Measurements from ENCODE around the gene ASXL2. TPM values are rescaled to one million over a fixed set of nuclear protein-coding genes. Genes with fewer than 3 reads are reported as not detected.
"Not testable (repeated sequence)": the region's sequence is repeated elsewhere in the genome, so short reads cannot be mapped to it uniquely, and the experiment has no call there.

The ASXL2 gene
- total RNA-seq, 1 donor from 2014 or later = 38.3 TPM

DNA sequence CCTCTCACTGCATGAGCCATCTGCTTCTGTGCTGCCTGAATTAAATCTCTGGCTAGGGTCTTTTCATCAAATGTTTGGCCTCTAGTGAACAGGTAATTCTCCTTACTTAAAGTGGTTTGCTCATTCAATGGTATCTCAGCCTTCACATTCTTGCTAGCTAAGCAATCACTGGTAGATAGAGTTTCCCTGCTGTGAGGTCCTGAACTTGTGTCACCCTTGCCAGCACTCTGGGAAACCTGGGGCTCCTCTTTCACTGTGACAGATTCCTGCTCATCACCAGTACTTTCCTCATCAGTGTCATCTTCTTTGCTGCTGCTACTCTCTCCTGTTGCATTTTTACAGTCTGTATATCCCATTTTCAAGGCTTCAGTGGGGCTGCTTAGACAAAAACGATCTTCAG, 135.8 kb downstream of the ASXL2 start:
- intact Hi-C loops (cut with micrococcal nuclease) = no loop called here

DNA sequence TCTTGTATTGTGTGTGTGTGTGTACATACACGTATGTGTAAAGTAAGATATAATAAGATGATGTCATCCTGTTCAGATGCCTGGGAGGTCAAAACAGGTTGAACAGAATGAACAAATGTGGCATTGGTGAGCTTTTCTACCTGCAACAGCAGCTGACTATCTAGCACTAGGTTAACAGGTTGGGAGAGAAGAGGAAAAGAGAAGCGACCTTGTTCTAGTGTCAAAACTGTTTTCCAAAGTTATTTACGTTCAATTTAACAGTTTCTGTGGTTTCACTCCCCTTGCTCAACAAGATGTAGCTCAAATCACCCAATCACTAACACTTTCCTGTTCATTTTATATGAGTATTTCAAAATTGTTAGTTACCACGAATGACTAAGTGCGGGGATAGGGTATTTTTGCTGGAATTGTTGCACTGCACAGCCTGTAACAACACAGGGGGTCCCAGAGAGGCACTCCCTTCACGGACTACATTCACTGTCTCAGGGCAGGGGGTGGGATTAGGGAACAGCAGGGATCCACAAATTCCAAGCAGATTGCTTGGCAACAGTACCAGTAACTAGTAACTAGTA, 137.4 kb downstream of the ASXL2 start:
- intact Hi-C loops (cut with micrococcal nuclease) = no loop called here

DNA sequence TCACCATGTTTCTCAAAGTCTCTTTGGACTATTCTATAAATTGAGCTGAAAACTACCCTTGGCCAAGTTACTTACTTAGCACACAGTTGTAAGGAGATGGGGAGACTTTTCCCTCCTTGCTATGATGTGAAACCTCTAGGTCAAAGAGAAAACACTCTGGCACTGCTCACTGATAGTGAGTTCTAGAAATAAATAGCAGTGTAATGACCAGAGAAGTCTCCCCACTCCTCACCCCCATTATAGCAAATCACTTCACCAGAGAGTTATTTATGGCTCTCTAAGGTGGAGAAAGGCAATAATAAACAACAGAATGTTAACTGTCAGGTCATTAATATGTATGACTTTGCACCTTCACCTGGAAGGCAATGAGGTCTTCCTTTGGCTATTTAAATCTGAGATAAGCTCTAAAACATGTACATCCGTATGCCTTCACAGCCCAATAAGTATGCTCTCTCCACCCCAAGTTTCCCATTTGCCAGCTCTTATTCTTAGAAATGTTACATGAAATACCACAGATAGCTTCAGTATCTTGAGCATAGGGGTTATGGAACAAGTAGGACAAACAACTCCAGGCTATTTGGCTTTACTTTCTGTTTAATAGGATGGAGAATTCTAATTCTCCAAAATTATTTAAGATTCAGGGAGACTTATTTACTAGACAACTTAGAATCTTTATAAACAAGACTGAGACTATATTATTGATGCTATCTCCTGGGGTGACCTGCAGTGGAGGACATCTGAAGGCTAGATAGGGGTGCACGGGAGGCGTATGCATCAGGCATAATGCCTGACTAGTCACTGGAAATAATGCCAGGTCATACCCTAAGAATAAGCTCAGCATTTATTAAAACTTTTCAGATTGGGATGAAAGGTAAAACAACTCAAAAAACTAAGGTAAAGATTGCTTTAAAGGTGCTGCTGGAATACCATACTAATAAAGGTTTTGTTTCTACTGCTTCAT, 139.6 kb downstream of the ASXL2 start:
- intact Hi-C loops (cut with micrococcal nuclease) = no loop called here

DNA sequence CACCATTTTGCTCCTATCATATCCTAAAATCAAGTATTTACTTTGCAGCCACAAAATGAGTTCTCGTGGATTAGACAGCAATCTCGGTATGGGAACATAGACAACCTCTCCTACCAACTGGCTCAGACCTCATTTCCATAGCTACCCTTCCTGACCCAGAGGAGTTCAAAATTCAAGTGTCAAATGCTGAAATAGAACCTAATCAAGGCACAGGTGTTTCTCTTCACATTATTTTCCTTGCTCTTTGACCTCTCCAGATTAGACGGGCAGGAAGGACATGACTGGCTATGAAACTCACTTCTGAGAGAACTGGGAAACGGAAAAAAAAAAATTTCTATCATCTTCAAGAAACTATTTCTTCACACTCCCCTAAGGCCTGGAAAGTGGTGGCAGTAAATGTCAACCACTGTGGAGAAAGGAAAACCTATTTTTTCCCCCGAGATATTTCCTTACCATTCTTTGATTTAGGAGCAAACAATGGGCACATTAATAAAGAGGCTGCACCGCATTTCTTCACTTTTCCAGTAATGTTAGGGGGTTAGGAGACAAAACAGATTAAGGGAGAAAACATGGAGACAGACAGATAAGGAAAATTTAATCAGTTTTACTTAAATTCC, 141.3 kb downstream of the ASXL2 start:
- intact Hi-C loops (cut with micrococcal nuclease) = no loop called here

DNA sequence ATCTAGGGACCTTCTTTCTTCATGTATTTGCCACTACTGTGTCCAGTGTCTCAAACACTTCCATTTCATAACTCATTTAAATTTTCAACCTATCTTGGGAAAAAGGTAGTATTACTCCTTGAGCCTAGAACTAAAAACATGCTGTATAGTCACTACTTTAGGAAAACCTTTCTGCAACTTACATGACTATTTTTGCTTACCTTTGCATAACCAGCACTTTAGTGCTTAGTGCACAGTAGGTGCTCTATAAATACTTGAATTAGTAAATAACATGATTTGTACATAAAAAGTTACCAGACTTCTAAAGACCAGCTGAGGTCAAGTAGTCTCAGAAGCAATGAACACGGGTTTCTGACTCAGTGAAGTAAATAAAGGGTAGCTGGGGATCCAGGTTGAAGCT, 142.5 kb downstream of the ASXL2 start:
- intact Hi-C loops (cut with micrococcal nuclease) = no loop called here

DNA sequence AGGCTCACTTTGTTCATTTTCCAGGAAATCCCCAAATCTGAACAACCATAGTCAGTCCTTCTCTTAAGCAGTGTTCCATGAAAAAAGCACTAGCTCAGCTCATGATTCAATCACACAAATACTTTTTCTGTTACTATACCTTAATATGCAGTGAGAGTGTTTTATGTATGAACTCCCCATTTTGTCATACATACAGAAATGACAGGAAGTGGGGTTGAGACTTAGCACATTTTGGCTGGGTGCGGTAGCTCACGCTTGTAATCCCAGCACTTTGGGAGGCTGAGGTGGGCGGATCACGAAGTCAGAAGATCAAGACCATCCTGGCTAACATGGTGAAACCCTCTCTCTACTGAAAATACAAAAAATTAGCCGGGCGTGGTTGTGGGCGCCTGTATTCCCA, 149.7 kb downstream of the ASXL2 start:
- intact Hi-C loops (cut with micrococcal nuclease) = no loop called here

DNA sequence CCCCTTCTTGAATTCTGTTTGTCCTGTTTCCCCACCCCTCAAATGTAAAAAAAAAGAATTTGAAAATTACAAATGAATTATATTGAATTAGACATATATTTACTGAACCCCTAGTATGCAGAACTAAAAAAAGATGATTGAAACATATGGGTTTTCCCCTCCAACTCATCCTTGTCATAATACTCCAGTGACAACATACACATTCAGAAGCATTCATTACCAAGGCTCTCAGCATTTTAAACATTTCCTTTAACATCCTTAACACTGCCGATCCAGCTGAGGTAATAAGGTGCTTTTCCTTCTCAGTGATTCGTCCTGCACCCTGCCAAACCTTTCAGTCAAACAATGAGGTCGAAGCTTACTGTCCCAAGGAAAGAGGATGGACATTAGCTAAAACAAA, 151.8 kb downstream of the ASXL2 start:
- intact Hi-C loops (cut with micrococcal nuclease) = no loop called here

DNA sequence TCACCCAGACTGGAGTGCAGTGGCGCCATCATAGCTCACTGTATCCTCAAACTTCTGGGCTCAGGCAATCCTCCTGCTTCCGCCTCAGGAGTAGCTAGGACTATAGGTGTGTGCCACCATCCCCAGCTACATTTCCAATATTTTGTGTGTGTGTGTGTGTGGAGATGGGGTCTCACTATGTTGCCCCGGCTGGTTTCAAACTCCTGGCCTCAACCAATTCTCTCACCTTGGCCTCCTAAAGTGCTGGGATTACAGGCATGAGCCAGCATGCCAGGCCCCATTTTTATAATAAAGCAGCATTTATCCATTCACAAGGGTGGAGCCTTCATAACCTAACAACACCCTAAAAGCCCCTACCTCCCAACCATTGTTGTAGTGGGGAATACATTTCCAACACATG, 152.4 kb downstream of the ASXL2 start:
- intact Hi-C loops (cut with micrococcal nuclease) = no loop called here

DNA sequence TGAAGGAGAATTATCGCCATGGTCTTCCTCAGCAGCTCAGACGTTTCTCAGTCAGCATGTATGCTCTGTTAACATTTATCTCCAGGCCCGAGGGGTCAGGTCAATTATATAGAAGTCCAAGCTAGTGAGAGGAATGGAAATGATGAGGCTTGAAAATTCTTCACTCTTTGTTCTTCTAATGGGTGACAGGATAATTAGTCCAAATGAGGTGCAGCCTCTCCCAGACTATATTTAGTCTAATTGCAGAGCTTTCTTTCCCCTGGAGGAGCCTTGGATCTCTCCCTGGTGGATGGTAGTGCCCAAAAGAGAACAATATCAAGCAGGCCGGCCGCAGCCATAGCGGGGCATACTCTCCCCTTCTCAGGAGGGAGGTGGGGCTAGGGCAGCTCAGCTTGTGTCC, 153.5 kb downstream of the ASXL2 start:
- intact Hi-C loops (cut with micrococcal nuclease) = no loop called here

DNA sequence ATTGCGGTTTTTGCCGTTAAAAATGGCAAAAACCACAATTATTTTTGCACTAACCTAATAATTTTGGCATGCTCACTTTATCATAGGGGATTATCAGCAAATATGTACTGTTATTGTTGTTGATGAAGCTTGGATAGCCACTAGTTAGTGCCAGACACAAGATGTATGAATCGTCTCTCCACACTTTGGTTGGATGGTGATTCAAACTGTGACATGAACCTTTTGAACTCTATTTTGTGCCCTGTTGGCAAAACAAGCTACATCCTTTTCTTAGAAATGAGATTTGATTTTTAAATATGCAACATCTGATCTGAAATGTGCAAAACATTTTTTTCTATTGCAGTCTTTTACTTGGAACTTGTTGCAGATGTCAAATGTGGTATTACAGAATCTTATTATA, 156.1 kb downstream of the ASXL2 start:
- intact Hi-C loops (cut with micrococcal nuclease) = no loop called here

DNA sequence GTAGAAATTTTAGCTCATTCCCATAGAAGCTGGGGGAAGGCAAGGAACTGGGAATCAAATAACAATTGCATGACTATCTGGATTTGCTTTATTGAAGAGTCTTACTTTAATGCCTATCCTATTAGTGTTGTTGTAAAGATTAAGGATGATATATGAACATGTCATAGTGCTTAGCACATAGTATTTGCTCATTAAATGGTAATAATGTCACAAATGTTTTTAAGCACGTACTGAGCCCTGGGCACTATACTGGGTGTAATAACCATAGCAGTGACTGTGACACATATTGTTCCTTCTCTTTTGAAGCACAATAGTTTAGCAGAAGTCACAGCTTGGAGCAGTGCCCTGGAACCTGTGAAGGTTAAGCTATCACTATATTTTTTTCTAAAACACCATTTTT, 157.7 kb downstream of the ASXL2 start:
- intact Hi-C loops (cut with micrococcal nuclease) = no loop called here

DNA sequence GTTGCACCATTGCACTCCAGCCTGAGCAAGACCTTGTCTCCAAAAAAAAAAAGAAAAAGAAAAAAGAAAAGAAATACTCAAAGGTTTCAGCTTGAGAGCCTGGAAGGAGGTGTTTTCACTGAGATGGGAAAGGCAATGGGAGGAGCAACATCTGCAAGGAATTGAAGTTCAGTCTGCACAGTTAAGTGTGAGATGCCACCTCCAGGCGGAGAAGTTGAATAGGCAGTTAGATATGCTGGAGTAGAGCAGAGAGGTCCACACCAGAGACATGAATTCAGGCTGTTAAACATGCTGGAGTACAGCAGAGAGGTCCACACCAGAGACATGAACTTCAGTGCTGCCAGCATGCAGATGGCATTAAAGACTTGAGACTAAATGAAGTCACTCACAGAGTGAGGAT, 163.5 kb downstream of the ASXL2 start:
- intact Hi-C loops (cut with micrococcal nuclease) = no loop called here

DNA sequence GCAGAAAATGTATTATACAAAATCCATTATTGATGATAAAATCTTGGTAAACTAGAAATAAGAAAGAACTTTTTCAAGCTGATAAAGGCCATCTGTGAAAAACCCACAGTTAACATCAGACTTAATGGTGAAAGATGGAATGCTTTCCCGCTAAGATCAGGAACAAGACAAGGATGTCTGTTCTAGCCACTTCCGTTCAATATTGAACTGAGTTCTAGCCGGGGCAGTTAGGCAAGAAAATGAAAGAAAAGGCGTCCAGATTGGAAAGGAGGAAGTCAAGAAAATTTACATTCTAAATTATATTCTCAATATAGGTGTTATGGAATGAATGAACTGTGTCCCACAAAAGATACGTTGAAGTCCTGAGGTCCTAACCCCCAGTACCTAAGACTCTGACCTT, 165.8 kb downstream of the ASXL2 start:
- intact Hi-C loops (cut with micrococcal nuclease) = no loop called here

DNA sequence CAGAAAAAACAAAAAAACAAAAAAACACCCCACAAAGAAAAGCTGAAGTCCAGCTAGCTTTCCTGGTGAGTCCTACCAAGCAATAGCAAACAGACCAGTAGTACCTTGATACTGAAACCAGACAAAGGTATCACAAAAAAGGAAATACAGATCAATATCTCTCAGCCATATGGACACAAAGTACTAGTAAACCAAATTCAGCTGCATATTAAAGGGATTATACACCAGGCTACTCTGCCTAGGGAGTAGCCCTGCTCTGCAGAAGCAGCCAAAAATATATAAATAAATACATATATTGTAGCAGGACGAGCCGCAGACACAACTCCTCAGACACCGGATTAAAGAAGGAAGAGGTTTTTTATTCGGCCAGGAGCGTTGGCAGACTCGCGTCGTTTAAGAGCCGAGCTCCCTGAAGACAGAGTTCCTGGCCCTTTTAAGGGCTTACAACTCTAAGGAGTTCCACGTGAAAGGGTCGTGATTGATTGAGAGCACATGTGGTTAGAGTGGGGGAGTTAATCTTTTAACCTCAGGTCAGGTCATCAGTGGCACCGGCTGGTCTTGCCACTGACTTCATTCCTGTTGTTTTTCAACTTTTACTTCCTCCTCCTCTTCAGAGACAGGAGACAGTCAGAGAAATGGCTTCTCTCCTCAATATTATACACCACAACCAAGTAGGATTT, 166.5 kb downstream of the ASXL2 start:
- intact Hi-C loops (cut with micrococcal nuclease) = no loop called here

DNA sequence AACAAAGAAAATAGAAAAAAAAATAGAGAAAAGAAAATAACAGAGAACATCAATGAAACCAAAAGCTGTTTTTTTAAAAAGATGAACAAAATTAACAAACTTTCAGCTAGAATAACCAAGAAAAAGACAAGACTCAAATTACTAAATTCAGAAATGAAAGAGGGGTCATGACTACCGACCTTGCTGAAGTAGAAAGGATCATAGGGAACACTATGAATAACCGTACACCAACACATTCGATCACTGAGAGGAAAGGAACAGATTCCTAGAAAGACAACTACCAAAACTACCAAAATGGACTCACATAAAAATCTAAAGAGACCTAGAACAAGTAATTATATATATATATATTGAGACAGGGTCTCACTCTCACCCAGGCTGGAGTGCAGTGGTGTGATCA, 167.5 kb downstream of the ASXL2 start:
- intact Hi-C loops (cut with micrococcal nuclease) = no loop called here

DNA sequence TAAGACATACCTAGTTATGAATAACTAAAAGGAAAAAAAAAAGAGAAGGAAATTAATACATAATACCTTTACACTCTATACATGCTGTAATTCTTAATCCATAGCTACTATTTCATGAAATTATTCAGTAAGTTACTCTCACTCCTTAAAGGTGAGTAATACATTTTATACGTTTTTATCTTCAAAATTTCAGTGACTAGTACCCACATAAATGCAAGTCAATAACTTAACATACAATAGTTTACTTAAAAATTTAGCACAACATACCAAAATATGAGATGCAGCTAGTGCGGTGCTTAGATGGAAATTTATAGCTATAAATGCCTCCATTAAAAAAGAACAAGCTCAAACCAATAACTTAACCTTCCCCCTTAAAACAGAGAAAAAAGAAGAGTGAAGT, 168.9 kb downstream of the ASXL2 start:
- intact Hi-C loops (cut with micrococcal nuclease) = no loop called here

DNA sequence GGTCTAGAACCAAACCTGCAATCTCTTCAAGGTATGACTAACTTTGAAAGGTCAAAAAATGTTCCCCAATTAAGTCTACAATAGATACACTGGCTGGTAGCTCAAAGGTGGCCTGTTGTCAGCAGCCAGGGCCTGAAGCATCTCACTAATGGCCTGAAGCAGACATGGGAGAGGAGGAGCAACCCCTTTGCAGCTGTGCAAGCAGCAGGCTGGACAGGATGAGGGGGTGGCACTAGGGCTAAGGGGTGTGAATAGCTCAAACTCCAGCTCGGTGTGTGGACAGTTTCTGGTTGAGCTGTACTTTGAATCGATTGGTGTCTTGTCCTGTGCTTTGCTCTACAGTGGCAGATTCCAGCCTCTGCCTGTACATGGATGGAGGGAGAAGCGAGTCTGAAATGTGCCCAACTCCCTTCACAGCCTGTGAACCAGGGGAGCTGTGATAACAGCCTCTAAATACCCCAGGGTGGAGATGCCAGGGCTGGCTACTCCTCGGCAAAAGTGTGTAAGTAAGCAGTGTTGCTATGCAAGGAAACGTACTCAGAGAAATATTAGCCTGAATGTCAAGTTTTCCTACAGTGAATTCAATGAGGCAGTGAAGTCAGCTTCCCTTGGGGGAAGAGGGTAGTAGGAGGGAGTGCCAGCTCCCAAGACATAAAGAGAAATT, 170.2 kb downstream of the ASXL2 start:
- intact Hi-C loops (cut with micrococcal nuclease) = no loop called here

DNA sequence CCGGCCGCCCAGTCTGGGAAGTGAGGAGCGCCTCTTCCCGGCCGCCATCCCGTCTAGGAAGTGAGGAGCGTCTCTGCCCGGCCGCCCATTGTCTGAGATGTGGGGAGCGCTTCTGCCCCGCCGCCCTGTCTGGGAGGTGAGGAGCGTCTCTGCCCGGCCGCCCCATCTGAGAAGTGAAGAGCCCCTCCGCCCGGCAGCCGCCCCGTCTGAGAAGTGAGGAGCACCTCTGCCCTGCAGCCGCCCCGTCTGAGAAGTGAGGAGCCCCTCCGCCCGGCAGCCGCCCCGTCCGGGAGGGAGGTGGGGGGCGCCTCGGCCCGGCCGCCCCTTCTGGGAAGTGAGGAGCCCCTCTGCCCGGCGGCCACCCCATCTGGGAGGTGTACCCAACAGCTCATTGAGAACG, 172.7 kb downstream of the ASXL2 start:
- intact Hi-C loops (cut with micrococcal nuclease) = not testable (repeated sequence)

DNA sequence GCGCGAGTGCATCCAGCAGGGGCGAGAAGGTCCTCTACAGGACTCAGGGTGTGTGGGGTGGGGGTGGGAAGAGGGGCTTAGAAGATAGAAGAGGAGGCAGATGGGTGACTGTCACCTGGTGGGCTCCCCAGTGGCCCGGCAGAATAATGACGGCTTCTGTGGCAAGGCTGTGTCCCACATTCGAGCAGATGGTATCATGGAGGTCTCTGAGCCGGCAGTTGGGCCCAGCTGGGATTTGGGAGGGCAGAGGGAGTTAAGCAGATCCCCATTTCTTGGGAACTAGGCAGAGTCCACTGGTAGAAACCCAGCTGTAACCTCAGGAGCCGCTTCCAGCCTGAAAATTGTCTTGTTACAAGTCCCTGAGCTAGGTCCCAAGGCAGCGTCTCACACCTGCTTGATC, 176.5 kb downstream of the ASXL2 start:
- intact Hi-C loops (cut with micrococcal nuclease) = no loop called here

DNA sequence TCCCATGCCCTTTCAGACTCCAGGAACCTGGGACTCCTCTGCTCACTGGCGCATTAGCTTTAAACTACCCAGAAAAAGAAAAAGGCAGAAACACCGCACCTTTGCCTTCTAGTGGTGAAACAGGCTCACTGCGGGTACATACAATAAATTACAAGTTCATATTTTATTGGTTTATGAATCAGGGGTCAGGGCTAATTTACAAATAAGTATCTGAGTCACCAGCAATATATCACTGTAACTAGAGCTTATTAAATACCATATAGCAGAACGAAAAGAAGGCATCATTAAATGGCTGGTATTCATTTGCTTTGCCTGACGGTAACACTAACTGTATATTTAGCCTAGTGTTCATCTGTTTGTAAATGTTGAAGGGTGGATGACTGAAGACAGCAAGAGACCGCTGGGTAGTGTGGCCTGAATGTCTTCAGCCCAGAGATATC, 178.0 kb downstream of the ASXL2 start:
- intact Hi-C loops (cut with micrococcal nuclease) = loop anchor here (1.0 kb wide), 2 partner anchors 28 to 93 kb away; no protein-coding TSS in a partner anchor

DNA sequence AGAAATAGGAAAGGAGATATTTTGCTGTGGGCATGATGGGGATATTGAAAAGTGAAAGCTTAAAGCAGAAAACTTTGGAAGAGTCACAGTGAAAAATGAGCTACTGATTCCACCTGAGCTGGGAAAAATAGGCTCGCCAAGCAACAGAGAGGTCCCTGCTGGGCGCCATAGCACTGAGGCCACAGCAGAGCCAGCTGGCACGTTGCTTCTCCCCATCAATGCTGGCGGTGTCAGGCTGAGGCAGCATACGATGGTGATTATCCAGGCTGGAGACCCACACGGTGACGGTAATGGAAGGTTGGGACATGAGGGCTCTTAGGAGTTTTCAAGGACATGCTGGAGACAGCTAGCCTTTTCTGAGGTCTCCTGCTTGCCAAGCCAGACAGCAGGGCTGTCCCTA, 179.1 kb downstream of the ASXL2 start:
- intact Hi-C loops (cut with micrococcal nuclease) = no loop called here
